Endothelial cell (in vitro differentiated cells): ENCODE results near the gene B3GNT7. TPM values are rescaled to one million over a fixed set of nuclear protein-coding genes. Genes with fewer than 3 reads are reported as not detected.
A peak's percentile ranks its signal among the peaks of the same experiment; 100 is the strongest.

Experiments used
- DNase-seq: peaks from one replicate; pipeline ENCODE4 v3.0.0; 2021; ENCODE audit warnings: low spot score
- H3K27ac Mint-ChIP-seq: one replicate; pipeline ENCODE4 v1.8.0; 2021; ENCODE audit warnings: mixed read lengths, inconsistent platforms; ENCODE audit not compliant: unreplicated experiment
- H3K27me3 Mint-ChIP-seq: one replicate; pipeline ENCODE4 v1.8.0; 2021; ENCODE audit warnings: mild to moderate bottlenecking, moderate library complexity, mixed read lengths, inconsistent platforms; ENCODE audit not compliant: unreplicated experiment
- H3K36me3 Mint-ChIP-seq: one replicate; pipeline ENCODE4 v1.8.0; 2021; ENCODE audit warnings: mild to moderate bottlenecking, low read depth, mixed read lengths, inconsistent platforms; ENCODE audit not compliant: unreplicated experiment
- H3K4me1 Mint-ChIP-seq: one replicate; pipeline ENCODE4 v1.8.0; 2021; ENCODE audit warnings: mild to moderate bottlenecking, mixed read lengths, inconsistent platforms; ENCODE audit not compliant: unreplicated experiment
- H3K4me3 Mint-ChIP-seq: one replicate; pipeline ENCODE4 v1.8.0; 2021; ENCODE audit warnings: mild to moderate bottlenecking, mixed read lengths, inconsistent platforms; ENCODE audit not compliant: unreplicated experiment
- H3K9me3 Mint-ChIP-seq: one replicate; pipeline ENCODE4 v1.8.0; 2021; ENCODE audit warnings: mixed read lengths, inconsistent platforms; ENCODE audit not compliant: unreplicated experiment
- total RNA-seq: library from RNA; stranded (reverse); fragmentation: NEBNext Ultra II Directional; extraction: Animal tissue kit (Norgen Biotek cat#: 25700); gene quantifications from one replicate; pipeline ENCODE4 v1.2.1, GENCODE V29; 2021; ENCODE audit not compliant: unreplicated experiment
- TF ChIP-seq, protein P1 (sequence below): fragments of 200-600 bp; sonication (generic); IDR thresholded peaks from one replicate; pipeline ENCODE4 v1.5.0; 2021; ENCODE audit warnings: antibody characterized with exemption; ENCODE audit not compliant: unreplicated experiment

Gene B3GNT7
- total RNA-seq, 1 donor from 2014 or later: 5.3 TPM

DNA sequence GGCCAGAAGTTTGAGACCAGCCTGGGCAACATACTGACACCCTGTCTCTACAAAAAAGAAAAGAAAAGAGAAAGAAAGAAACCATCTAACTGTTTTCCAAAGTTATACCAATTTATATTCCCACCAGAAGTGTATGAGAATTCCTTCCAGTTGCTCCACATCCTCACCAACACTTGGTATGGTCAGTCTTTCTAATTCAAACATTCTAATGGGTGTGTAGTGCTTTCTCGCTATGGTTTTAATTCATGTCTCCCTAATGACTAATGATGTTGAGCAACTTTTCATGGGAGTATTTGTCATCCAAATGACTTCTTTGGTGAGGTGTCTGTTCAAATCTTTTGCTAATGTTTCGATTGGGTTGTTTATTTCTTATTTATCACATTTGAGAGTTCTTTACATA is 10.5 kb upstream of the B3GNT7 start:
- Mint-ChIP-seq H3K36me3 (peaks cover 19% of the 10 kb centered on the region), H3K4me3 (peak overlapping the region; percentile 1)

DNA sequence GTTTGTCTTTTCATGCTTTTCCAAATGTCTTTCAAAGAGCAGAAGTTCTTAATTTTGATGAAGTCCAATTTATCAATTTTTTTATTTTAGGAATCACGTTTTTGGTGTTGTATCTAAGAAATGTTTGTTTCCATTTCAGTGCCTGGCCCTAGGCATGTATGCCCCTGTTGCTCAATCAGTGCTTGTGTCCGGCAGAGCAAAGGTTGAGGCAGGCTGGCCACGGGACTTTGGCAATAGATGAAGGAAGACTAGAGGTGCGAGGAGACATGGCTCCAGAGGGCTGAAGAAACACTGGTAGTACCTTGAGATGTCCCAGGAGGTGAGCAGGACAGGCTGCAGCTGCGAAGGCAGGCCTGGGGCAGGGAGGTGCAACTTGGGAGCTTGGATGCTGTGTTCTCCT is 10.1 kb upstream of the B3GNT7 start:
- Mint-ChIP-seq H3K9me3 (no peaks in the 10 kb centered on the region), H3K27ac (no peak overlapping the region), H3K27me3 (peaks cover 11% of the 10 kb centered on the region), H3K36me3 (peaks cover 19% of the 10 kb centered on the region), H3K4me3 (peak overlapping the region; percentile 1), H3K4me1 (no peaks in the 10 kb centered on the region)
- DNase-seq: no peak
- TF ChIP-seq, protein P1, sequence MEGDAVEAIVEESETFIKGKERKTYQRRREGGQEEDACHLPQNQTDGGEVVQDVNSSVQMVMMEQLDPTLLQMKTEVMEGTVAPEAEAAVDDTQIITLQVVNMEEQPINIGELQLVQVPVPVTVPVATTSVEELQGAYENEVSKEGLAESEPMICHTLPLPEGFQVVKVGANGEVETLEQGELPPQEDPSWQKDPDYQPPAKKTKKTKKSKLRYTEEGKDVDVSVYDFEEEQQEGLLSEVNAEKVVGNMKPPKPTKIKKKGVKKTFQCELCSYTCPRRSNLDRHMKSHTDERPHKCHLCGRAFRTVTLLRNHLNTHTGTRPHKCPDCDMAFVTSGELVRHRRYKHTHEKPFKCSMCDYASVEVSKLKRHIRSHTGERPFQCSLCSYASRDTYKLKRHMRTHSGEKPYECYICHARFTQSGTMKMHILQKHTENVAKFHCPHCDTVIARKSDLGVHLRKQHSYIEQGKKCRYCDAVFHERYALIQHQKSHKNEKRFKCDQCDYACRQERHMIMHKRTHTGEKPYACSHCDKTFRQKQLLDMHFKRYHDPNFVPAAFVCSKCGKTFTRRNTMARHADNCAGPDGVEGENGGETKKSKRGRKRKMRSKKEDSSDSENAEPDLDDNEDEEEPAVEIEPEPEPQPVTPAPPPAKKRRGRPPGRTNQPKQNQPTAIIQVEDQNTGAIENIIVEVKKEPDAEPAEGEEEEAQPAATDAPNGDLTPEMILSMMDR: no peak

More for the DNA sequence above, 10.5 kb upstream of the B3GNT7 start:
- no peaks in the 10 kb centered on the region for H3K4me1 Mint-ChIP-seq
- no peak for DNase-seq
- peaks cover 11% of the 10 kb centered on the region for H3K27me3 Mint-ChIP-seq
- no peaks in the 10 kb centered on the region for H3K9me3 Mint-ChIP-seq
- H3K27ac Mint-ChIP-seq: no peak overlapping the region
- TF ChIP-seq, protein P1: no peak

DNA sequence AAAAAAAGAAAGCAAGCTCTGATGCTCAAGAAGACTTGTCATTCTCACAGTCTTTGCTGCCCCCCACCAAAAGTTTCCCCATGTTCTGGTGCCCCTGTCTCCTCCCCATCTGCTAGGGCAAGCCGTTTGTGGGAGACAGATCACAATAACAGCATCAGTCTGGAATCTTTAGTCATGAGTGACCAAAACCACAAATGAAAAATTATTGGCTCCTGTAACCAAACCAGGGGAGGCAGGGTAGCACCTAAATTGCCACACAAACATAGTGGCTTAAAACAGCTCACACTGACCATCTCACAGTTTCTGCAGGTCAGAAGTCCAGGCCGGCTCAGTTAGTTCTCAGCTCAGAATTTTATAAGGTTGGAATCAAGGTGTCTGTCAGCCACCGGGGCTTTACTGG is 9.1 kb upstream of the B3GNT7 start:
- Mint-ChIP-seq H3K4me3 (no peak overlapping the region), H3K9me3 (no peaks in the 10 kb centered on the region), H3K36me3 (peaks cover 19% of the 10 kb centered on the region), H3K27ac (no peak overlapping the region), H3K27me3 (peaks cover 13% of the 10 kb centered on the region), H3K4me1 (peaks cover under 1% of the 10 kb centered on the region)
- DNase-seq: no peak
- TF ChIP-seq, protein P1: no peak

DNA sequence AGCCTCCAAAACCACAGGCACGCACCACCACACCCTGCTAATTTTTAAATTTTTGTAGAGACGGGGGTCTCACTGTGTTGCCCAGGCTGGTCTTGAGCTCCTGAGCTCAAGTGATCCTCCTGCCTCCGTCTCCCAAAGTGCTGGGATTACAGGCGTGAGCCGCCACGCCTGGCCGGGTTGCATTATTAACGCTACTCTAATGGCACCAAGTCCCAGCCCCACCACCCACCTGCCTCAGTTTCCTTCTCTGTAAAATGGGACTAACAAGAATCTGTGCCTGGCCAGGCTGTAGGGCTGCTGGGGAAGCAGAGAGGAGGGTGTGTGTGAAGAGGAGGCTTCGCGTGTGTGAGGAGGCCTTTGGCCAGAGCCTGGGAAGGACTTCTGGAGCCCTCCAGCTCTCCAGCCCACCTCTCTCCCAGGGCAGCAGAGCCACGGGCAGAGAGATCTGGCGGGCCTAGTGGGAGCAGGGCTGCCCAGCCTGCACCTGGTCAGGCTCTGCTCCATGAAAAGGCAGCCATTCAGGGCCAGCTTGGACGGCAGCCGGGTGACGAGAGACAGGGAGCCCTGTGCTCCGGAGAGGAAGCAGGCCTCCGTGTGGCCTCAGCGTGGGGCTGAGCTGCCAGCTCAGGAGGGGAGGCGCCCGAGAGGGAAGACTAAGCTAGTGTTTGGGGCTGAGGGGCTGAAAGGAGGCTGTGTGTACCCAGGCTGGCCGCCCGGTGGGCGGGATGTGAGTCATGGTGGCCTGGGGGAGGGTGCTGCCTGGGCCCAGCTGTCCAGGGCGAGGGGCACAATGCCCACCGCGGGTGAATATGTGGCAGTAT is 7.4 kb upstream of the B3GNT7 start:
- Mint-ChIP-seq H3K36me3 (peaks cover 19% of the 10 kb centered on the region), H3K27me3 (peaks cover 10% of the 10 kb centered on the region), H3K9me3 (no peaks in the 10 kb centered on the region), H3K4me3 (no peak overlapping the region), H3K27ac (no peak overlapping the region), H3K4me1 (peaks cover 3% of the 10 kb centered on the region)
- no peak for DNase-seq
- TF ChIP-seq, protein P1: no peak

DNA sequence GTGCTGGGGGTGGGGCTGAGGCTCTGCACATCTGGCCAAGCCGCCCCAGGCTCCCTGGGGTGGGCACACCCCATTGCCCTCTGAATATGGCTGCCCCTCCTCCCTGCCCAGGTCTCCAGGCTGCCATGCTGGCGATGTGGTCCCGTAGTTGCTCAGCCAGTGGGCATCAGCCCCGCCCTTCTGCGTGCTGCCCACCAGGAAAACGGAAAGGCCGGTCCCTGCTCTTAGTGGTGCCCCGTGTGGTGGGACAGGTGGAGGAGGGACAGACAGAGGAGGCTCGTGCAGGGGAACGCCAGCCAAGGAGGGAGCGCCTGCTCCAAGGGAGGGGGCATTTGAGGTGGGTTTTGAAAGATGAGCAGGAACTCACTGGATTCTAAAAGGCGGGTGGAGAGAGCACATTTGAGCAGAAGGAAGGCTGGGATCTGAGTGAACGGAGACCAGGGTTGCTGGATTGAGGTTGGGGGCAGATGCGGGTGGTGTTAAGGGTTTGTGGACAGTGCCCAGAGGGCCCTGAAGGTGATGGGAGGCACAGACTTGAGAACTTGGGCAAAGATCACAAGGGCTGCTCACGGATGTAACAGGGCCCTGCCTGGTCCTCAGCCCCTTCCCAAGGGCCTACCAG is 6.7 kb upstream of the B3GNT7 start:
- DNase-seq: no peak
- Mint-ChIP-seq H3K27me3 (peaks cover 14% of the 10 kb centered on the region), H3K4me1 (peaks cover 3% of the 10 kb centered on the region), H3K27ac (no peak overlapping the region), H3K36me3 (peaks cover 15% of the 10 kb centered on the region), H3K9me3 (no peaks in the 10 kb centered on the region), H3K4me3 (no peak overlapping the region)
- TF ChIP-seq, protein P1: no peak
